Right lobe of liver (tissue), 6 donors: ENCODE results near the gene CWC15. TPM values are rescaled to one million over a fixed set of nuclear protein-coding genes. Genes with fewer than 3 reads are reported as not detected.
A peak's percentile ranks its signal among the peaks of the same experiment; 100 is the strongest.

Experiments used
- ATAC-seq, 4 donors: fragments of 200-7000 bp; cut with Tn5 transposase; one replicate each; pipeline ENCODE4 v1.9.1; 2020; ENCODE audit warnings: mild to moderate bottlenecking in 4 of 4, moderate library complexity in 4 of 4
- DNase-seq, 3 donors: peaks; one replicate each; pipeline ENCODE4 v3.0.0-alpha.2; 2020
- H3K27ac ChIP-seq, 3 donors: fragments of 200-600 bp; one replicate each; pipeline ENCODE4 v1.8.0; 2022
- H3K27me3 ChIP-seq, 2 donors: fragments of 200-600 bp; one replicate each; pipeline ENCODE4 v1.8.0; 2022
- H3K36me3 ChIP-seq, 4 donors: fragments of 200-600 bp; sonication (generic) in 1 of 4; one replicate each; pipeline versions ENCODE4 v1.5.1 to v1.8.0; 2017 to 2022; ENCODE audit warnings: control low read depth in 1 of 4
- H3K4me1 ChIP-seq, 4 donors: fragments of 200-600 bp; sonication (generic) in 1 of 4; one replicate each; pipeline versions ENCODE4 v1.5.1 to v1.8.0; 2017 to 2022; ENCODE audit warnings: control low read depth in 1 of 4
- H3K4me3 ChIP-seq, 3 donors: fragments of 200-600 bp; one replicate each; pipeline ENCODE4 v1.8.0; 2022
- H3K9me3 ChIP-seq, 4 donors: fragments of 200-600 bp; sonication (generic) in 1 of 4; one replicate each; pipeline versions ENCODE4 v1.5.1 to v1.8.0; 2017 to 2022; ENCODE audit warnings: control low read depth in 1 of 4
- POLR2A ChIP-seq: fragments of 450-650 bp; IDR thresholded peaks from one replicate; pipeline ENCODE4 v1.6.1; 2017; ENCODE audit warnings: antibody characterized with exemption, mild to moderate bottlenecking
- WGBS: methylation state at CpG from one replicate; pipeline ENCODE4 v1.1.6; 2018; ENCODE audit warnings: low coverage, low lambda C conversion rate; ENCODE audit not compliant: insufficient coverage; ENCODE audit errors: missing lambda C conversion rate; 5-methylcytosine and 5-hydroxymethylcytosine counted together
- intact Hi-C, 2 donors: fragments of 100-400 bp; cut with DNase I; formaldehyde crosslinking; loops; one replicate each; pipeline versions ENCODE4 v1.11.2 to v1.14.1; 2022
- total RNA-seq, 6 experiments: library from RNA; depleted of rRNA in 2 of 6; stranded (reverse); fragments of >200 nt in 2 of 6; fragmentation: NEBNext Ultra II Directional in 3 of 6; extraction: Animal tissue kit (Norgen Biotek cat#: 25700) in 3 of 6; gene quantifications; one replicate each; pipeline versions ENCODE4 v1.1.0 to v1.2.4, GENCODE V29; 2016 to 2023
- TF ChIP-seq, protein P1 (sequence below), 4 donors: fragments of 200-600 bp in 3 of 4; fragments of 450-650 bp in 1 of 4; IDR thresholded peaks; one replicate each; pipeline versions ENCODE4 v1.5.1 to v1.8.0; 2016 to 2022; ENCODE audit warnings: antibody characterized with exemption in 4 of 4, mild to moderate bottlenecking in 2 of 4
- donor health status: DM: no; HTN: yes; CAD: no.
- donor health status: DM: no; HTN: no; CAD: no.
- donor health status: DM: no; HTN: no; CAD: no.
- donor health status: DM: no; HTN: yes; CAD: no.
- donor health status: DM: no; HTN: yes; CAD: no.

The CWC15 gene
- total RNA-seq, 6 experiments from 2014 or later, result 23.5 to 31.0 (median 26.7) TPM

DNA sequence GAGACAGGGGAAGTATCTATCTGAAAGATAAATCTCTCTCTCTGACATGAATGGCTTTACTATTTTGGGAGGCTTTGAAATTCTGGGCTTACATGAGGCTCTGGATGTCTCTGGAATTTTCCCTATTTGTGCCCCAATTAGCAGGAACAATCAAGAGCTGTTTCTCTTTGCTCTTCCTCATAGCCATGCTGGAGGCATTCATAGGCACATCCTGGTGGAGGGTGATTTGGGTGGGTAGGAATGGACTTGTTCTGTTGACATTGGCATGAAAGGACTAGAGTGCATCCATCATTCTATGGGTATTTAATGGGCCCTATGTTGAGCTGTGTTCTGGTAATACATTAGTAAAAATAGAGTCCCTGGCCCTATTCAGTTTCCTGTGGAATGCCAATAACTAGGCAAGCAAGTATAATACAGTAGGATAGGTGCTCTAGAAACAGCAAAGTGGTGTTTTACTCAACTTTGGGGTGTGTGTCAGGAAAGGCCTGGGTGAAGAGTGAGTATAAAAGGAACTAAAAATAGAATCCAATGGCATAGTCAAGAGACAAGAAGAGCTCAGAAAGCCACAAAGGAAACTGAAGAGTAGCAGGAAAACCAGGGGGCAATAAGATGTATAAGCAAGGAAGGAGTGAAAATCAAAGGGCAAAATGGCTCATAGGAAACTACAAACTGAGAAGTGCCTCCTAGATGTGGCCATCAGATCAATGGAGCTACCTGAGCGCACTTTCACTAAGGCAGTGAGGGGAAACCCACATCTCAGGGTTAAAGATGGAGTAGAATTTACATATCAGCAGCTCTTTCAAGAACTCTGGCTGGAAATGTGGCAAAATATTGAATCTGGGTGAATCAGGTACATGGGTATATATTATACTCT, 45.0 kb downstream of the CWC15 start:
- ATAC-seq (no peak), DNase-seq (no peak)
- no peaks in the 10 kb centered on the region for H3K27me3 ChIP-seq
- peak overlapping the region in 1 of 3 donors; percentile 70 for H3K27ac ChIP-seq
- TF ChIP-seq, protein P1, sequence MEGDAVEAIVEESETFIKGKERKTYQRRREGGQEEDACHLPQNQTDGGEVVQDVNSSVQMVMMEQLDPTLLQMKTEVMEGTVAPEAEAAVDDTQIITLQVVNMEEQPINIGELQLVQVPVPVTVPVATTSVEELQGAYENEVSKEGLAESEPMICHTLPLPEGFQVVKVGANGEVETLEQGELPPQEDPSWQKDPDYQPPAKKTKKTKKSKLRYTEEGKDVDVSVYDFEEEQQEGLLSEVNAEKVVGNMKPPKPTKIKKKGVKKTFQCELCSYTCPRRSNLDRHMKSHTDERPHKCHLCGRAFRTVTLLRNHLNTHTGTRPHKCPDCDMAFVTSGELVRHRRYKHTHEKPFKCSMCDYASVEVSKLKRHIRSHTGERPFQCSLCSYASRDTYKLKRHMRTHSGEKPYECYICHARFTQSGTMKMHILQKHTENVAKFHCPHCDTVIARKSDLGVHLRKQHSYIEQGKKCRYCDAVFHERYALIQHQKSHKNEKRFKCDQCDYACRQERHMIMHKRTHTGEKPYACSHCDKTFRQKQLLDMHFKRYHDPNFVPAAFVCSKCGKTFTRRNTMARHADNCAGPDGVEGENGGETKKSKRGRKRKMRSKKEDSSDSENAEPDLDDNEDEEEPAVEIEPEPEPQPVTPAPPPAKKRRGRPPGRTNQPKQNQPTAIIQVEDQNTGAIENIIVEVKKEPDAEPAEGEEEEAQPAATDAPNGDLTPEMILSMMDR (IDR thresholded peaks at IDR 0.05), result no peak
- TF ChIP-seq POLR2A, result no peak
- H3K4me3 ChIP-seq, result no peak overlapping the region
- no peaks in the 10 kb centered on the region for H3K36me3 ChIP-seq
- WGBS, result 100% methylated on average over 1 of the region's 1 CpG
- no peaks in the 10 kb centered on the region for H3K4me1 ChIP-seq
- intact Hi-C loops, result no loop called here
- H3K9me3 ChIP-seq, result no peaks in the 10 kb centered on the region

- ATAC-seq, result peak; percentile 76 to 86 (median 82)
- Histone ChIP-seq H3K9me3 (no peaks in the 10 kb centered on the region), H3K27ac (peak overlapping the region; percentile 24 to 70 (median 33)), H3K27me3 (no peaks in the 10 kb centered on the region), H3K4me1 (no peaks in the 10 kb centered on the region), H3K4me3 (no peak overlapping the region), H3K36me3 (no peaks in the 10 kb centered on the region)
- 26% methylated on average over 5 of the region's 6 CpGs for WGBS
- intact Hi-C loops, result no loop called here
- peak; percentile 64 to 74 (median 66) for DNase-seq
- TF ChIP-seq, protein P1 (IDR thresholded peaks at IDR 0.05), result no peak
- no peak for TF ChIP-seq POLR2A
Measured at GRCh38 chr11:94926698-94927237, 46.6 kb downstream of the CWC15 start.

GRCh38 chr11:94926271-94926625, 47.1 kb downstream of the CWC15 start:
- peak in 1 of 4 donors; percentile 8 for ATAC-seq
- no peak overlapping the region for H3K4me3 ChIP-seq
- H3K4me1 ChIP-seq, result no peaks in the 10 kb centered on the region
- TF ChIP-seq, protein P1 (IDR thresholded peaks at IDR 0.05), result no peak
- no peak for TF ChIP-seq POLR2A
- no peaks in the 10 kb centered on the region for H3K27me3 ChIP-seq
- DNase-seq, result no peak
- intact Hi-C loops, result no loop called here
- H3K36me3 ChIP-seq, result no peaks in the 10 kb centered on the region
- H3K27ac ChIP-seq, result peak overlapping the region; percentile 11 to 44 (median 24)
- H3K9me3 ChIP-seq, result no peaks in the 10 kb centered on the region

GRCh38 chr11:94925422-94926270, 47.7 kb downstream of the CWC15 start:
- Histone ChIP-seq H3K9me3 (no peaks in the 10 kb centered on the region), H3K27ac (peak overlapping the region; percentile 11 to 44 (median 24)), H3K4me3 (no peak overlapping the region), H3K27me3 (no peaks in the 10 kb centered on the region), H3K36me3 (no peaks in the 10 kb centered on the region), H3K4me1 (no peaks in the 10 kb centered on the region)
- TF ChIP-seq POLR2A, result no peak
- TF ChIP-seq, protein P1 (IDR thresholded peaks at IDR 0.05), result no peak
- 42% methylated on average over 7 of the region's 7 CpGs for WGBS
- DNase-seq (no peak), ATAC-seq (no peak)
- intact Hi-C loops, result no loop called here
